Measurements from ENCODE around the gene KCNE4.

GRCh38 chr2:223099561-223099960 lies 47.6 kb downstream of the KCNE4 start:
- no peak for TF ChIP-seq CTCF (conservative IDR thresholded peaks at IDR 0.05; ENCODE audit: low read length)
- TF ChIP-seq EZH2phosphoT487 (IDR thresholded peaks at IDR 0.05; ENCODE audit: borderline replicate concordance), result no peak
